CD4-positive, CD25-positive, alpha-beta regulatory T cell (primary cell): ENCODE data around the gene PCDH8. TPM values are rescaled to one million over a fixed set of nuclear protein-coding genes. Genes with fewer than 3 reads are reported as not detected.
A peak's percentile ranks its signal among the peaks of the same experiment; 100 is the strongest.

ENCODE experiments used
- ATAC-seq, 2 donors: fragments of 150-1000 bp; cut with Tn5 transposase; one replicate each; pipeline ENCODE4 v1.10.0; 2021; ENCODE audit warnings: low read depth in 2 of 2, moderate number of reproducible peaks in 2 of 2, moderate library complexity in 1 of 2
- DNase-seq, 3 donors: peaks; one replicate each; pipeline versions ENCODE4 v3.0.0 to v3.0.0-alpha.2; 2012 to 2022; ENCODE audit warnings: mixed read lengths in 1 of 3
- H3K27ac ChIP-seq: one replicate; pipeline ENCODE4 v1.7.0; 2013; ENCODE audit warnings: mild to moderate bottlenecking, low read length; ENCODE audit not compliant: insufficient read depth, poor library complexity, severe bottlenecking
- H3K27me3 ChIP-seq: one replicate; pipeline ENCODE4 v1.7.0; 2013; ENCODE audit warnings: low read length; ENCODE audit not compliant: control insufficient read depth, insufficient read depth
- H3K36me3 ChIP-seq: one replicate; pipeline ENCODE4 v1.7.0; 2013; ENCODE audit warnings: mild to moderate bottlenecking, low read length, moderate library complexity; ENCODE audit not compliant: control insufficient read depth, insufficient read depth
- H3K4me1 ChIP-seq: 2 replicates; pipeline ENCODE4 v1.7.0; 2013; ENCODE audit warnings: mild to moderate bottlenecking, low read length; ENCODE audit not compliant: insufficient read depth, control insufficient read depth, poor library complexity, severe bottlenecking
- H3K4me3 ChIP-seq: one replicate; pipeline ENCODE4 v1.7.0; 2013; ENCODE audit warnings: low read depth, mild to moderate bottlenecking, low read length, moderate library complexity
- H3K9me3 ChIP-seq, 2 experiments: 1 replicate in 1 of 2; 2 replicates in 1 of 2; pipeline ENCODE4 v1.7.0; 2013; ENCODE audit warnings: low read length in 2 of 2, mild to moderate bottlenecking in 1 of 2, moderate library complexity in 1 of 2; ENCODE audit not compliant: control insufficient read depth in 2 of 2
- H3K27ac Mint-ChIP-seq, 3 donors: one replicate each; pipeline ENCODE4 v1.8.0; 2020 to 2022; ENCODE audit warnings: mild to moderate bottlenecking in 3 of 3, mixed read lengths in 3 of 3, moderate library complexity in 2 of 3
- H3K27me3 Mint-ChIP-seq: one replicate; pipeline ENCODE4 v1.8.0; 2022; ENCODE audit warnings: mild to moderate bottlenecking, mixed read lengths
- H3K36me3 Mint-ChIP-seq: one replicate; pipeline ENCODE4 v1.8.0; 2020; ENCODE audit warnings: mixed read lengths
- H3K4me1 Mint-ChIP-seq, 4 donors: one replicate each; pipeline ENCODE4 v1.8.0; 2020 to 2022; ENCODE audit warnings: mixed read lengths in 4 of 4, mild to moderate bottlenecking in 1 of 4
- H3K4me3 Mint-ChIP-seq, 4 donors: one replicate each; pipeline ENCODE4 v1.8.0; 2020 to 2022; ENCODE audit warnings: mild to moderate bottlenecking in 4 of 4, mixed read lengths in 4 of 4, moderate library complexity in 3 of 4
- H3K9me3 Mint-ChIP-seq, 7 donors: one replicate each; pipeline ENCODE4 v1.8.0; 2020 to 2022; ENCODE audit warnings: mixed read lengths in 7 of 7, mild to moderate bottlenecking in 3 of 7, moderate library complexity in 2 of 7
- polyA plus RNA-seq, 4 donors: library from polyadenylated mRNA; unstranded; fragments of 300-500 nt; fragmentation: Illumina TruSeq; gene quantifications; one replicate each; pipeline ENCODE4 v1.2.3, GENCODE V29; 2021
- total RNA-seq: library from RNA; stranded (reverse); gene quantifications from one replicate; pipeline ENCODE4 v1.2.3, GENCODE V29; 2022

The PCDH8 gene
- total and polyA plus RNA-seq, 5 donors from 2014 or later: not detected

DNA sequence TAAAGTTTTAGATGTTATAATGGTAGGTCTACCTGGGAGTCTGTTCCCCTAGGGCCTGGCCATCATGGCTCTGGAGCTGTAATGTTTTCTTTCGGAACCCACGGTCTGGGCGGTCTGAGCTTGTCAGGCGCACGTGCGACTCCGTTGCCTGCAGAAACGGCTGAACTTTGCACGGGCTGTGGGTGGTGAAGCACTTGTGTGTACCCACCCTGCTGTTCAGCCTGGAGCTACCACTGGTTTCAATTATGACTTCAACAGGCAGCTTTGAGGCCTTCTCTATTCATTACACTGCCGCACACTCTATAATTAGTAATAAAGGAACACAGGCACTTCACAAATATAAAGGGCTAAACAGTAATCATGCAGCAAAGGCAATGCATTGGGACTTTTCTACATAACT lies 6.0 kb downstream of the PCDH8 start:
- DNase-seq (no peak), ATAC-seq (no peak)
- H3K4me1 Mint-ChIP-seq: peaks cover 0 to 8% (median 2%) of the 10 kb centered on the region in 4 donors
- peaks cover 0 to 6% (median 0%) of the 10 kb centered on the region in 7 donors for H3K9me3 Mint-ChIP-seq
- no peak overlapping the region for H3K4me3 ChIP-seq
- H3K27me3 Mint-ChIP-seq: peaks cover 37% of the 10 kb centered on the region
- H3K4me3 Mint-ChIP-seq: no peak overlapping the region
- H3K27ac ChIP-seq: no peak overlapping the region
- H3K36me3 ChIP-seq: no peaks in the 10 kb centered on the region
- peaks cover 8% of the 10 kb centered on the region for H3K4me1 ChIP-seq
- no peak overlapping the region for H3K27ac Mint-ChIP-seq
- H3K9me3 ChIP-seq: no peaks in the 10 kb centered on the region
- peaks cover 22% of the 10 kb centered on the region for H3K27me3 ChIP-seq
- H3K36me3 Mint-ChIP-seq: no peaks in the 10 kb centered on the region

DNA sequence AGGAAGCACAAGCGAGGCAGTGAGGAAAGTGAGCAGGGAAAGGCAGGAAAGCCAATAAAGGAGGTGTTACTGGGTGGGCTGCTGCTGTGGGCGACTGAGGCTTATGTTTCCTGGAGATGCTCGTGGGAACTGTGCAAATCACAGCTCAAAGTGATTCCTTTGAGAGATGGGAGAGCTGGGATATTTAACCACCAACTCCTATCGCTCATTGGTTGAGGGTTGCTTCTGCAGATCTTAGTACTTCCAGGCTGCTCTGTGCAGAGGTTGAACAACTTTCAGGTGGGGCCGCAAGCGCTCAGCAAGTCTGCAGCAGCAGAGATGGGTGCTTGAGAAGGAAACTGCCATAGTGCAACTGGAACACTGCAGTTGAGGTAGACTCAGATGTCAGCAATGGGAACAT lies 8.4 kb downstream of the PCDH8 start:
- Histone ChIP-seq H3K4me1 (no peaks in the 10 kb centered on the region), H3K4me3 (no peak overlapping the region), H3K9me3 (no peaks in the 10 kb centered on the region), H3K36me3 (no peaks in the 10 kb centered on the region), H3K27me3 (peaks cover 17% of the 10 kb centered on the region), H3K27ac (no peak overlapping the region)
- no peaks in the 10 kb centered on the region for H3K36me3 Mint-ChIP-seq
- peaks cover 34% of the 10 kb centered on the region for H3K27me3 Mint-ChIP-seq
- no peak for DNase-seq
- H3K9me3 Mint-ChIP-seq: peaks cover 0 to 6% (median 0%) of the 10 kb centered on the region in 7 donors
- ATAC-seq: no peak
- H3K27ac Mint-ChIP-seq: no peak overlapping the region
- no peak overlapping the region for H3K4me3 Mint-ChIP-seq
- peaks cover 0 to 7% (median 1%) of the 10 kb centered on the region in 4 donors for H3K4me1 Mint-ChIP-seq

DNA sequence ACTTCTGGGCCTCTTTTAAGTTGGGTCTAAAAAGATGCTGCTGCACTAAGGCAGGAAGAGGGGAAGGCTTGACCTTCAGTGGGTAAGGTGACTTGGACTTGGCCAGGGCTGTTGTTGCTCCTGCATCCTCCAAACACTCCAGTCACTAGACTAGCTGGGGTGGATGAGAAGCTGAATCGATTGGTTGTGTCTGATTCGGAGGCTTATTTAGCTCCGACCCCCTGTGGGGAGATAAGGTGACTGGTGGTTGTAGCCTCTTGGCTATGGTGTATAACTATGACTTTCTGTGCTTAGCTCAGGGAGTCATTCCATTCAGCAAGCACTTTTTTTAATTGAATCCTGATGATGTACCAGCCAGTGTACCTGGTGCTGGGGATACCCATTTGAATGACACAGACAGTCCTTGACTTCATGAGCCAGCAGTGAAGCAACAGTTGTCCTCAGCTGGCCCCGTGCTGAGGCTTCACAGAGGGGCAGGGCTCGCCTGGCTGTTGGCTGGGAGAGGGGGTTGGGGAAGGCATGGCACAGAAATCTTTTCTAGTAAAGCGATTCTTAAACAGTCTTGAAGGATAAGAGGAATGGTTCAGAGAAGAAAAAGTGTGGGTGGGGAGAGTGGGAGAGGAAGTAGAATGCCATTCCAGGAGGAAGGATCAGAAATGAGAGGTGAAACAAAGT lies 9.9 kb downstream of the PCDH8 start:
- no peak overlapping the region for H3K4me3 Mint-ChIP-seq
- peaks cover 27% of the 10 kb centered on the region for H3K27me3 Mint-ChIP-seq
- no peaks in the 10 kb centered on the region for H3K4me1 Mint-ChIP-seq
- no peaks in the 10 kb centered on the region for H3K36me3 Mint-ChIP-seq
- ATAC-seq (no peak), DNase-seq (no peak)
- no peaks in the 10 kb centered on the region for H3K4me1 ChIP-seq
- H3K36me3 ChIP-seq: no peaks in the 10 kb centered on the region
- peaks cover 8% of the 10 kb centered on the region for H3K27me3 ChIP-seq
- peaks cover 0 to 5% (median 0%) of the 10 kb centered on the region in 7 donors for H3K9me3 Mint-ChIP-seq
- H3K27ac Mint-ChIP-seq: peak overlapping the region in 1 of 3 donors; percentile 45
- H3K9me3 ChIP-seq: no peaks in the 10 kb centered on the region
- no peak overlapping the region for H3K4me3 ChIP-seq
- no peak overlapping the region for H3K27ac ChIP-seq

DNA sequence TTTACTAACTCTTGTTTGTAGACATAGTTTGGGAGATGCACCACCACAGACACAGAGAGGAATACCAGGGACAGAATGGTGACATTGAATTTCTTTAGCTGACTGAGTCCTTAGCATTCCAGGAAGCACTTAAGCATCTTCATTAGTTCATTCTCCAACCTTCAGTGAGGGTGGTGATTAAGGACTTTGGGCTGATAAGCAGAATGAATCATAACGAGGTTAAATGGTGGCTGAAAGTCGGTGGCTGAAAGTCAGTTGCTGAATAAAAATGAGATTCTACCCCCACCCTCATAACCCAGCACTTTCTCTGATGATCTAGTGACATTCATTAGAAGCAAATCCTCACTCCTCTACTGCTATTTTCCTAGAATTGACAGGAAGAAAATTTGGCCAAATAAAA lies 10.6 kb downstream of the PCDH8 start:
- peaks cover 20% of the 10 kb centered on the region for H3K27me3 Mint-ChIP-seq
- no peak for DNase-seq
- Histone ChIP-seq H3K9me3 (no peaks in the 10 kb centered on the region), H3K4me1 (no peaks in the 10 kb centered on the region), H3K36me3 (no peaks in the 10 kb centered on the region), H3K27me3 (peaks cover 4% of the 10 kb centered on the region), H3K27ac (no peak overlapping the region), H3K4me3 (no peak overlapping the region)
- peaks cover 0 to 2% (median 0%) of the 10 kb centered on the region in 7 donors for H3K9me3 Mint-ChIP-seq
- no peaks in the 10 kb centered on the region for H3K36me3 Mint-ChIP-seq
- no peak overlapping the region for H3K27ac Mint-ChIP-seq
- no peaks in the 10 kb centered on the region for H3K4me1 Mint-ChIP-seq
- no peak overlapping the region for H3K4me3 Mint-ChIP-seq
- ATAC-seq: no peak

DNA sequence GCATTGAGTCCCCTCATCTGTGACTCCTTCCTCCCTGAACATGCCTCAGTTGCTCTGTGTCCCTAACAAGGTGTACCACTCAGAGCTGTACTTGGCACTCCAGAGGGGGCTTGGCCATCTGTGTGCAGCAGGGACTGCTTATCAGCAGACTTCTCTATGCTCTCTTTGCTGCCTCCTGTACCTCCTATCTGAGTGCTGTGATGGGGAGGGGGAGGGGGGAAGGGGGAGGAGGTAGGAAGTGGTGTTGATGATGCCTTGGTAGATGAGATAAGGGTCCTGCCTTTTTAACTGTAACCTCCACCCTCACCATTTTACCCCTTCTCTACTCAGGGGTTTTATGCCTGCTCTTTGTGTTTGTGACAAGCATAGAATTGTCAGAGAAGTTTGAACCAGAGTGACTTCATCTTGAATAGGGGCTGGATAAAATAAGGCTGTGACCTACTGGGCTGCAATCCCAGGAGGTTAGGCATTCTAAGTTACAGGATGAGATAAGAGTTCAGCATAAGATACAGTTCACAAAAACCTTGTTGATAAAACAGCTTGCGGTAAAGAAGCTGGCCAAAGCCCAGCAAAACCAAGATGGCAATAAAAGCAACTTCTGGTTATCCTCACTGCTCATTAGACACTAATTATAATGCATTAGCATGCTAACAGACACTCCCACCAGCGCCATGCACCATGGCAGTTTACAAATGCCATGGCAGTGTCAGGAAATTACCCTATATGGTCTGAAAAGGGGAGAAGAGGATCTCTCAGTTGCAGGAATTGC lies 13.2 kb downstream of the PCDH8 start:
- Mint-ChIP-seq H3K27ac (no peak overlapping the region), H3K4me3 (no peak overlapping the region), H3K4me1 (no peaks in the 10 kb centered on the region), H3K36me3 (no peaks in the 10 kb centered on the region), H3K27me3 (peaks cover 17% of the 10 kb centered on the region), H3K9me3 (peaks cover 0 to 2% (median 0%) of the 10 kb centered on the region in 7 donors)
- no peaks in the 10 kb centered on the region for H3K27me3 ChIP-seq
- H3K36me3 ChIP-seq: no peaks in the 10 kb centered on the region
- H3K9me3 ChIP-seq: no peaks in the 10 kb centered on the region
- H3K4me3 ChIP-seq: no peak overlapping the region
- no peak overlapping the region for H3K27ac ChIP-seq
- DNase-seq (no peak), ATAC-seq (no peak)
- no peaks in the 10 kb centered on the region for H3K4me1 ChIP-seq

DNA sequence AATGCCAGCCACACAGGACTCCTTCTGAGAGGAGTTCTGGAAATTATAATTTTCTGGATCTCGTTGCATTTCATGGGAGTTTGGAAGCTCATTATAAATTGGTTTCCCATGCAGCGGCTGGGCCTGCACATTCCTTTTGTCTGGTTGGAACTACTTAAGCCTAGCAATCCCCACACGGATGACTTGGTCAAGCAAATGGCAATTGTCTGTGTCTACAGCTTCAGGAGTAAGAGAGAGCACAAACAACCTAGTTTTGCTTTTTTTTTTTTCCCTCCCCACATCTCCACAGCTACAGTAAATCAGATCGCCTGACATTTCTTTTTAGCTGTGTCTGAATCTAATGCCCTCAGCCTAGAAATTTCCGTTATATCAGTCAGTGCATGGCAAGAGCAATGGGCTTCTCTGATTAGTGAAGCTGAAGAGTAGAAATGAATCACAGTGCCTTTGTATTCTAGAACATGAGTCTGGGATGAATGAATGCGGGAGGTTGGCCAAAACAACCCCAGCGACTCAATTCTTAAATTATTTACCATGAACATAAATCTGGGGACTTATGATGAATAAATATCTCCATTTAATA lies 15.1 kb downstream of the PCDH8 start:
- Histone ChIP-seq H3K9me3 (no peaks in the 10 kb centered on the region), H3K4me1 (no peaks in the 10 kb centered on the region), H3K27ac (no peak overlapping the region), H3K27me3 (no peaks in the 10 kb centered on the region), H3K36me3 (no peaks in the 10 kb centered on the region), H3K4me3 (no peak overlapping the region)
- Mint-ChIP-seq H3K36me3 (no peaks in the 10 kb centered on the region), H3K9me3 (peaks cover 0 to 2% (median 0%) of the 10 kb centered on the region in 7 donors), H3K27ac (no peak overlapping the region), H3K27me3 (peaks cover 12% of the 10 kb centered on the region), H3K4me1 (no peaks in the 10 kb centered on the region), H3K4me3 (no peak overlapping the region)
- no peak for DNase-seq
- ATAC-seq: no peak

DNA sequence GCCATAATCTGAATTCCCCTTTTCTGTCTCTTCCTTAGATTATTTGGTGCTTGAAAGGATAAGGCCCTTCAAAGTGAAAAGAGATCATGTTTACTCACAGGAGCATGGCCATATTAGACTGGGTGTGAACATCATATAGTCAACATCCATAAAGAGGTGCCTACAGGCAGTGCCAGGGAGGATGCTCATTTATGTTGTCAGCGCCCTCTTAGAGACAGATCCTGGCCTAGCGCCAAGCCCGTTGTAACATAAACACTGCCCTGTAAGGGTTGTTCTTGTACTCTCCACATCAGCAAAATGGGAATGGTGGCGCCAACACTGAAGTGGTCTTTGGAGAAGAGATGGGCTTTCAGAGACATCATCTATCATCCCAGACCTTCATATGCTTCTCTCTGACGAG lies 16.1 kb downstream of the PCDH8 start:
- Mint-ChIP-seq H3K27me3 (peaks cover 13% of the 10 kb centered on the region), H3K4me1 (no peaks in the 10 kb centered on the region), H3K9me3 (peaks cover 0 to 2% (median 0%) of the 10 kb centered on the region in 7 donors), H3K4me3 (no peak overlapping the region), H3K27ac (no peak overlapping the region), H3K36me3 (no peaks in the 10 kb centered on the region)
- Histone ChIP-seq H3K36me3 (no peaks in the 10 kb centered on the region), H3K27me3 (no peaks in the 10 kb centered on the region), H3K4me1 (no peaks in the 10 kb centered on the region), H3K9me3 (no peaks in the 10 kb centered on the region), H3K4me3 (no peak overlapping the region), H3K27ac (no peak overlapping the region)
- no peak for DNase-seq
- ATAC-seq: no peak
